CD4-positive, alpha-beta T cell treated with Interferon alpha-2 for 1 hour (primary cell): ENCODE measurements around the gene NIPBL.
"Not testable (repeated sequence)": the region's sequence is repeated elsewhere in the genome, so short reads cannot be mapped to it uniquely, and the experiment has no call there.

Experiments used
- DNase-seq, 2 donors: peaks; one replicate each; pipeline ENCODE4 v3.0.0-alpha.2; 2020 to 2022

The NIPBL gene

GRCh38 chr5:37043693-37044092 is 167.1 kb downstream of the NIPBL start:
- no peak for DNase-seq

DNA sequence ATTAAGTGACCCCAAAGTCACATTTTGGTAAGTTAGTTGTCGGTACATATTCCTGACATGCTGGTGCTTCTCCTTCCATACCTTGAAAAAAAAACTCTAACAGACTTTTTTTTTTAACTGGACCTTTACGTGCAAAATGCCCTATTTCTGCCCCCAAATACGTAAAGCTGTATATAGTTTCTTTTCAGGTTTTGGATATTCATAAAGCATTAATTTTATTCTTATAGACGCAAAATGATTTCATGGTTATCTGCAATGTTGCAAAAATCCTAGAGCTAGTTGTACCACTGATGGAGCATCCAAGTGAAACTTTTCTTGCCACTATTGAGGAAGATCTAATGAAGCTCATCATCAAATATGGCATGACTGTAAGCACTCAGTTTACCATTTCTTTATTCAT is 167.6 kb downstream of the NIPBL start:
- no peak for DNase-seq

DNA sequence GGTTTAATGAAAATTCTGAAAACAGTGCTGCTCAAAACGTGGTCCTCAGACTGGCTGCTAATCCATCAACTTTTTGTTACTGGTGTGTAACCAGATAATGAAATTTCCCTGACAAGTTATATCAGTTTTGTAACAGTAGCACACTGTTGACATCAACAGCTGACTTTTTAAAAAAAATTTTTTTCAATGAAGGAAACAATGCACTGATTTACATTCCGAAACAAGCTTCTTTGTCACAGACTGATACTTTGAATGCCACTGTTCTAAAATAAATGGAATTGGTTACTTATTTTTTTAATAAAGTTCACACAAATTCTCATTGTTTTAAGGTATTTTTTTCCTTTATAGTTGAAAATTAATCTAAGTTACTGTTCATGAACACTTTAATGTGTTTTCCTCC is 169.1 kb downstream of the NIPBL start:
- no peak for DNase-seq

GRCh38 chr5:37047947-37048346 is 171.4 kb downstream of the NIPBL start:
- DNase-seq, result no peak

- no peak for DNase-seq
Measured at GRCh38 chr5:37054391-37054790, 177.8 kb downstream of the NIPBL start.

- no peak for DNase-seq
Measured at GRCh38 chr5:37055383-37055990, 178.9 kb downstream of the NIPBL start.

GRCh38 chr5:37056762-37057161 is 180.2 kb downstream of the NIPBL start:
- DNase-seq, result no peak

DNA sequence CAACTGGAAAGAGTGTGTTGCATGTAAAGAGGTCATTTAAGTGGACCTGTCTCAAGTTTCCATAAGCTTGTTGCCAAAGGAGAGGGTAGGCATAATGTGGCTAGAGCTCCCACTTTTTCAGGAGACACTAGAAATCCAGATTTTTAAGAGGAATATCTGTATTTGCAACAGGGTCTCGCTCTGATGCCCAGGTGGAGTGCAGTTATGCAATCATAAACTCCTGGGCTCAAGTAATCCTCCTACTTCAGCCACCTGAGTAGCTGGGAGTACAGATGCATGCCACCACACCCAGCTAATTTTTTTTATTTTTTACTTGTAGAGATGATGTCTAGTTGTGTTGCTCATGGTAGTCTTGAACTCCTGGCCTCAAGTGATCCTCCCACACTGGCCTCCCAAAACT is 183.5 kb downstream of the NIPBL start:
- no peak for DNase-seq

DNA sequence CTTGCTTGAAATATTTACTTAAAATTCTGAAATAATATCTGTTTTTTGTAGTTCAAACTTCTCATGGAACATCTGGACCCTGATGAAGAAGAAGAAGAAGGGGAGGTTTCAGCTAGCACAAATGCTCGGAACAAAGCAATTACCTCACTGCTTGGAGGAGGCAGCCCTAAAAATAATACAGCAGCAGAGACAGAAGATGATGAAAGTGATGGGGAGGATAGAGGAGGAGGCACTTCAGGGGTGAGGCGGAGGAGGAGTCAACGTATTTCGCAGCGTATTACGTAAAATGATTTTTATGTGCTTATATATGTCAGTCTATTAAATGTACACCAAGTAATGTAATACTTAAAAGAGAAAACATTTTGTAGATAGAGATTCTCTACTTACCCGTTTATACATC is 187.2 kb downstream of the NIPBL start:
- no peak for DNase-seq

GRCh38 chr5:37064442-37064841 is 187.9 kb downstream of the NIPBL start:
- no peak for DNase-seq

DNA sequence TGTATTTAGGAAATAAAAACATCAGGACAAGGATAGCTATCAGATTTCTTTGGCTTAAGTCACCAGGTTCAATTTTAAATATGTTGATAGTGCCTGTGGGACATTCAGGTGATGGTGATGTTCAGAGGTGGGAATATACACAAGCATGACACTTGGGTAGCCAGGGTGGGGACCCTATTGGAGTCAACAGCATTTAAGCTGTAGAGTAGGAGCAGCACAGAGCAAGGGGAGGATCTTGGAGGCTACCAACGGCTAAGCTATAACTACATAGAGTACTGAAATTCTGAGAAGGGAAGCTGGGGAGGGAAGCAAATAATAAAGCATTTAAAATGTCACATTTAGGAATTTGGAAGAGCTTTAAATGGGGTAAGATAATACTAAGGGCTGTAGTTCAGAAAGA is 194.9 kb downstream of the NIPBL start:
- DNase-seq, result no peak

GRCh38 chr5:37071901-37072581 is 195.5 kb downstream of the NIPBL start:
- no peak for DNase-seq

- DNase-seq, result no peak
Measured at GRCh38 chr5:37075399-37075950, 198.9 kb downstream of the NIPBL start.

GRCh38 chr5:37077146-37077545 is 200.6 kb downstream of the NIPBL start:
- no peak for DNase-seq

DNA sequence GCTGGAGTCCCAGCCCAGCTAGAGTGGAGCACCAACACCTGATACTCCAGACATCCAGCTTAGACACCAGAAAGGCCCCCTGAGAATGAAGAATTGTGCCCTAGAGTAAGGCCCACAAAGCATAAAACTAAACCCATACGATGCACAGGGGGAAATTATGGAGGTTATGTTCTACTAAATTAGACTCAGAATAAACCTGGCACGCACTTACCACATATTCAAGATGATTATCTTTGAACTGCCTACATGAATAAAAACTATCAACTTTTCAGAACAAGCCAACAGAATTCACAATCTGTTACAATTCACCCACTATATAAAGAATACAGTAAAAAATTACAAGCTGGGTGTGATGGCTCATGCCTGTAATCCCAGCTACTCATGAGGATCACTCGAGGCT is 204.1 kb downstream of the NIPBL start:
- DNase-seq, result no peak

DNA sequence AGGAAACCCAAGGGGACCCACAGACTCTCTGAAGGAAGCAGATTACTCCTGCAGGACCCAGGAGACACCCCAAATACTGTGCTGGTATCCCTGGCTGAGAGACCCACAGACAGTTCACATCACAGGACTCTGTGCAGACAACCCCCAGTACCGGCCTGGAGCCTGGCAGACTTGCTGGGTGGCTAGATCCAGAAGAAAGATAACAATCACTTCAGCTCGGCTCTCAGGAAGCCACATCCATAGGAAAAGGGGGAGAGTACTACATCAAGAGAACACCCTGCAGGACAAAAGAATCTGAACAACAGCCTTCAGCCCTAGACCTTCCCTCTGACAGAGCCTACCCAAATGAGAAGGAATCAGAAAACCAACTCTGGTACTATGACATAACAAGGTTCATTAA is 206.4 kb downstream of the NIPBL start:
- not testable (repeated sequence) for DNase-seq

- DNase-seq, result not testable (repeated sequence)
Measured at GRCh38 chr5:37086026-37086425, 209.5 kb downstream of the NIPBL start.

DNA sequence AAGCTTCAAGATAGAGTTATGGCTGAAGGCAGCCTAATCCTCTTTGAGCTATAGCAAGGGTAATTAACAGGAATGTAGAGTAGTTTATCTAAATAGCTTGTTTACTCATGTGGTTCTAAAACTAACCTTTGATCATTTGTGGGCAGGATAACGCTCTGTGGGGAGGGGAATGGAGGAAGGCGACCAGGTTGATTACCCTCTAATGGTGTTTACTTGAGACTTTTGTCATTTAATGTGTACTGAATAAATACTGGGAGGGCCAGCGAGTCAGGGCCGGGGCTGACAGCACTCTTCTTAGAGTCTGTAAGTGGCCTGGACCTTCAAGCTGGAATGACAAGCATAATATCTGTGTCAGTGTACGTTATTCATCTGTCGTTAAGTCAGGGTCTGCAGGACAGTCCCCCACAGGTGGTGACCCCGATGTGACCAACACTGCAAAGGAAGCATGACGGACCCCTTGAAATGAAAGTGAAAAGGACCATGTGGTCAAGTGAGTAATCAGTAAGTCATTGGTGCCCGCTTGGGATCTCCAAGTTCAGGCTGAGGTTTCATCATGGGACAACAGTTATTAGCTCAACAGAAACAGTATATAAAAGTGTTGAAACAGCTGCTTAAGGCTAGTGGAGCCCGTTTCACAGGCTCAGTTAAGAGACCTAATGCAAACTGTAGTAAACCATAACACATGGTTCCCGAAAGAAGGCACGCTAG is 210.1 kb downstream of the NIPBL start:
- no peak for DNase-seq

GRCh38 chr5:37088009-37088408 is 211.4 kb downstream of the NIPBL start:
- no peak for DNase-seq

DNA sequence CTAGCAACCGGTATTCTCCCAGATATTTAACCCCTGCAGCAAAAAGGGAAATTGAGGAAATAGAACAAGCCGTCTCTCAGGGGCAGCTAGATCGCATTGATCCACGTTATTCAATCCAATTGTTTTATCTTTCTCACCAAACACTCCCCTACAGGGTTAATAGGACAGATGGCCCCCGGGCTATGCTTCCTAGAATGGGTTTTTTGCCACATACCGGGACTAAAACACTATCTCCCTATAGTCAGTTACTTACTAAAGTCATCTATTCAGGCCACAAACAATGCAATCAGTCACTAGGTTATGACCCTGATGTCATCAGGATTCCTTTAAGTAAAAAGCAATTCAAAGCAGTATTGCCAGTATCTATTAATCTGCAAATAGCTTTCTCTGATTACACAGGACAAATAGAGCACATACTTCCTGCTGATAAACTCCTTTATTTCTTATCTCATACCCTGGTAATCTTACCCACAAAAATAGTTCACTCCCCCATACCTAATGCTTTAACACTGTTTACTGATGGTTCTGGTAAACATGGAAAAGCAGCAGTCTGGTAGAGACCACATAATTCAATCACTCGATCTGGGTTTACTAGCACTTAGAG is 213.7 kb downstream of the NIPBL start:
- DNase-seq, result no peak

DNA sequence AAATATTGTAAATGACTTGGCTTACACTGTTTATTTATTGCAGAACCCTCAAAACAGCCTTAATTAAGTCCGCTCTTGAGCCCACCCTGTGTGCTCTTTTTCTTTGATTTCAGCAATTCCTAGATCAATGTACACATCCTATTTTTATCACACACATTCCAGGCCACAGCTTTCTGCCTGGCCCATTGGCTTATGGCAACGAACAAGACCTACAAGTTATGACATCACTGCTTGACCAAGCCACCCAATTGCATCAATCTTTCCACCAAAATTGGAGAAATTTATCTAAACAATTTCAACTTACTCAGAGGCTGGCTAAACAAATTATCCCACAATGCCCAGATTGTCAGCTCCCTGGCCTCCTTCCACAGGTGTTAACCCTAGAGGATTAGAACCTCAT is 214.2 kb downstream of the NIPBL start:
- DNase-seq, result no peak

- not testable (repeated sequence) for DNase-seq
Measured at GRCh38 chr5:37093795-37094194, 217.2 kb downstream of the NIPBL start.

GRCh38 chr5:37099267-37099666 is 222.7 kb downstream of the NIPBL start:
- DNase-seq, result not testable (repeated sequence)

DNA sequence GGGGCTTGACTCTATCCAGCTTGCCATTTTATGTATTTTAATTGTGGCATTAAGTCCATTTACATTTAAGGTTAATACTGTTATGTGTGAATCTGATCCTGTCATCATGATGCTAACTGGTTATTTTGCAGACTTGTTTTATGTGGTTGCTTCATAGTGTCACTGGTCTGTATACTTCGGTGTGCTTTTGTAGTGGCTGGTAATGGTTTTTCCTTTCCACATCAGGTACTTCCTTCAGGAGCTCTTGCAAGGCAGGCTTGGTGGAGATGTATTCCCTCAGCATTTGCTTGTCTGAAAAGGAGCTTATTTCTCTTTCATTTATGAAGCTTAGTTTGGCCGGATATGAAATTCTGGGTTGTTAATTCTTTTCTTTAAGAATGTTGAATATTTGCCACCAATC is 226.7 kb downstream of the NIPBL start:
- no peak for DNase-seq
